Measurements from ENCODE around the gene IL3RA.
"Not testable (repeated sequence)": the region's sequence is repeated elsewhere in the genome, so short reads cannot be mapped to it uniquely, and the experiment has no call there.

Gene IL3RA

DNA sequence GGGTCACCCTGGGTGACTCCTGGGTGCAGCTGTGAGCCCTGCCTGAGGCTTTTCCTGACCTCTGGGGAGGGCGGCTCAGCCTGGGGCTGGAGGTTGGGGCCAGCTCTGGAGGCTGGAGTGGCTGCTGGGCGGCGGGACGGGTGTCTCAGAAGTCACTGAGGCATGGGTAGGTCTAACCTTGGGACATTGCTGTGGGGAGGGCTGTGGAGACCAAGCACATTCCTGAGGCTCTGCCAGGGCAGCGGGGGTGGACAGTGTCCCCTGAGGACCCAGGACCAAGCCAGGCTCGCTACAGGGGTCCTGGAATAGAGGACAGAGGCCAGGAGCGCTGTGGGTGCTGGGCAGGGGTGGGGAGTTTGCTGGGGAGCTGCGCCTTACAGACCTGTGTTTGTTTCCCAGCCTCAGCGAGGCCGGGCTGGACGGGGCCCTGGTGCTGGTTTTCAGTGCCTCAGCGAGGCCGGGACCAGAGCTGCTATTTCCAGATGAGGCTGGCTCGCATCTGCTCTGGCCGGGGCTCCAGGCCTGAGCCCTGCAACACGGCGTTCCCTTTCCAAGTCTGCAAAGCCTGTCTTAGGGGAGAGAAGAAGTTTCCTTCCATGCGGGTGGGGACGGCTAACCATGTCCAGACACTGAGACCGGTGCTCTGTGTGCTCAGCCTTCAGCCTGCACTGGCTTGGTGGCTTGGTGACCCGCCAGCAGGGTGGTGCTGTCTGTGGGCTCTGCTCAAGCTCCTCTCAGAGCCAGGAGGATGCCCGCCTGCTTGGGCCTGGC, 58.3 kb downstream of the IL3RA start:
- no peak for ATAC-seq
- no peaks in the 10 kb centered on the region for H3K27me3 Mint-ChIP-seq
- peaks cover 42% of the 10 kb centered on the region for H3K4me1 Mint-ChIP-seq
- H3K4me3 Mint-ChIP-seq, result peak overlapping the region; percentile 89
- DNase-seq, result no peak
- peaks cover 32% of the 10 kb centered on the region for H3K36me3 Mint-ChIP-seq (ENCODE audit: low read depth)
- no peaks in the 10 kb centered on the region for H3K9me3 Mint-ChIP-seq
- no peak overlapping the region for H3K27ac Mint-ChIP-seq

GRCh38 chrX:1395646-1396216, 59.1 kb downstream of the IL3RA start:
- H3K27me3 Mint-ChIP-seq, result no peaks in the 10 kb centered on the region
- DNase-seq (no peak), ATAC-seq (no peak)
- no peak overlapping the region for H3K27ac Mint-ChIP-seq
- H3K36me3 Mint-ChIP-seq (ENCODE audit: low read depth), result peaks cover 25% of the 10 kb centered on the region
- no peak overlapping the region for H3K4me3 Mint-ChIP-seq
- H3K9me3 Mint-ChIP-seq, result no peaks in the 10 kb centered on the region
- peaks cover 36% of the 10 kb centered on the region for H3K4me1 Mint-ChIP-seq

DNA sequence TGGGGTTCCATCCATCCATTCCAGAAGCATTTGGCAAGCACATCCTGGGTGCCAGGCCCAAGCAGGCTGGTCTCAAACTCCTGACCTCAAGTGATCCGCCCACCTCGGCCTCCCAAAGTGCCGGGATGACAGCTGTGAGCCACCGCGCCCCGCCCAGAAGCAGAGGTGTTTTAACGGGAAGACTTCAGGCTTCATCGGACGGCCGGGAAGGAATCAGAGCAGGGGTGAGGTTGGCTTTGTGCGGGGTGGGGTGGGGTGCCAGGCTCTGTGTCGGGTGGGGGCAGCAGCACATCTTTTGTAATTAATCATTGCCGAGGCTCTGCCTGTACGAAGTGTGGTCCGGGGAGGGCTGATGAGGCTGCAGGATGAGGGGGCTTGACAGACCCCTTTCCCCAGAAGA, 60.4 kb downstream of the IL3RA start:
- Mint-ChIP-seq H3K4me3 (no peak overlapping the region), H3K9me3 (no peaks in the 10 kb centered on the region), H3K4me1 (peaks cover 29% of the 10 kb centered on the region), H3K27me3 (no peaks in the 10 kb centered on the region), H3K36me3 (ENCODE audit: low read depth) (peaks cover 18% of the 10 kb centered on the region), H3K27ac (no peak overlapping the region)
- DNase-seq (no peak), ATAC-seq (no peak)

DNA sequence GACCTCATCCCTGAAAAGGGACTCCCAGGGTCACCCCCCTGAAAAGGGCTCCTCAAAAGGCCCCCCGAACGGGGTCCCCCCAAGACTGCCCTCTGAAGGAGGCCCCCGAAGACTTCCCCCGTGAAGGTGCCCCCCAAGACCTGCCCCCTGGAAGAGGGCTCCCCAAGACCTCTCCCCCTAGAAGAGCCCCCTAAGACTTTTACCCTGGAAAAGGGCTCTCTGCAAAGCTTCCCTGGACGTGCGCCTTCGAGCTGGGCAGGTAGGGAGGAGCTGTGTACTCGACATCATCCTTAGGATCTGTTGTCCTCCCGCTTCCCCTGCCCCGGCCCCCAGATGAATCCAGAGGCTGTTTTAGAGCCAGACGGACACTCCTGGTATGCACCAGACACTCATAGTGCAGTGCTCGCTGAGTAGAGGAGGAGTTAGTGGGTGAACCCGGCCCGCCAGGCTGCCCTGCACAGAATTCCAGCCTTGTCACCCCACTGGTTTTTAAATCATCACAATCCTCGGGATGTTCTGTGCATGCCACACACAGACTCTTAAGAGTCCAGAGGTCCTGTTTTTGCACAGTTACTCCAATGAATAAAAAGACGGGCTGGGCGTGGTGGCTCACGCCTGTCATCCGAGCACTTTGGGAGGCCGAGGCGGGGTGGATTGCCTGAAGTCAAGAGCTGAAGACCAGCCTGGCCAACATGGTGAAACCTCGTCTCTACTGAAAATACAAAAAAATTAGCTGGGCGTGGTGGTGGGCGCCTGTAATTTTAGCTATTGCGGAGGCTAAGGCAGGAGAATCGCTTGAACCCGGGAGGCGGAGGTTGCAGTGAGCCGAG, 61.1 kb downstream of the IL3RA start:
- H3K4me1 Mint-ChIP-seq, result peaks cover 29% of the 10 kb centered on the region
- ATAC-seq (no peak), DNase-seq (no peak)
- no peaks in the 10 kb centered on the region for H3K27me3 Mint-ChIP-seq
- no peak overlapping the region for H3K4me3 Mint-ChIP-seq
- H3K36me3 Mint-ChIP-seq (ENCODE audit: low read depth), result peaks cover 18% of the 10 kb centered on the region
- no peak overlapping the region for H3K27ac Mint-ChIP-seq
- H3K9me3 Mint-ChIP-seq, result no peaks in the 10 kb centered on the region

DNA sequence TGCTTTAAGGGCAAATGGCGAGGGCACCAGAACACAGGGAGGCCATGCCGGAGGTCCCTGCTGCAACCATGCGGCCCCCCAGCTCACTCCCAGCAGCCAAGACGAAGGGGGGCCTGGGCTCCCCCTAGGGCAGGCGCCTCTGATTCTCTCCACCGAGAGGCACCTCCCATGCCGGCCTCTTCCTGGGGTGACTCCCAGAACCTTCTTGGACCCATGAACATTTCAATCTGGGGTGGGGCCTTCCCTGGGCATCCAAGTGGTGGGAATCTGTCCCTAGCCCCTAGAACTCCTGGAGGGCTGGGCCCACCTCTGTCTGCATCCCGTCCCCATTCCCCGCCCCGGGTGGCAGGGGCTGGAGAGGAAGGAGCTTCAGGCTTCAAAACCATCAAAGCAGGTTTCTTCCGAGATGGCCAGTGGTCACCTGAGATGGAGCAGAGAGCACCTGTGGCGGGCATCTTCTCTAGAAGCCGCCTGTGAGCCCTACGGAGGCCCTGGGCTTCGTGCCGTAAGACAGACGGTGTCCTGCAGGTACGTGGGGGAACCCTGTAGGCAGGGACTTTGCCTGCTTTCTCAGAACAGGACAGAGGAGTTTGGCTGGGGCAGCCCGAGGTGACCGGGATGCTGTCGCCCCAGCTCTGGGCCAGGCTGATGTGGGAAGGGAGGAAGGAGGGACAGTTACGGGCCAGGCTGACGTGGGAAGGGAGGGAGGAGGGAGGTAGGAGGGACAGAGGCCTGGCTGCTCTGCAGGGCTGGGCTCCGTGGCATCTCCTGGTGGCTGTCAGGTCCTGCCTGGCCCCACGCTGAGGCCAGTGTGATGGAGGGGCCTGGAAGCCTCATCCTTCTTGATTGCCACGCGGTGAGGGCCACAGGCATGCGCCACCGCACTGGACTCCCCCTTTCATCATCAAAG, 62.1 kb downstream of the IL3RA start:
- Mint-ChIP-seq H3K27ac (no peak overlapping the region), H3K27me3 (no peaks in the 10 kb centered on the region), H3K4me3 (no peak overlapping the region), H3K9me3 (no peaks in the 10 kb centered on the region), H3K4me1 (peaks cover 22% of the 10 kb centered on the region), H3K36me3 (ENCODE audit: low read depth) (peaks cover 17% of the 10 kb centered on the region)
- DNase-seq (no peak), ATAC-seq (peak; percentile 5)

DNA sequence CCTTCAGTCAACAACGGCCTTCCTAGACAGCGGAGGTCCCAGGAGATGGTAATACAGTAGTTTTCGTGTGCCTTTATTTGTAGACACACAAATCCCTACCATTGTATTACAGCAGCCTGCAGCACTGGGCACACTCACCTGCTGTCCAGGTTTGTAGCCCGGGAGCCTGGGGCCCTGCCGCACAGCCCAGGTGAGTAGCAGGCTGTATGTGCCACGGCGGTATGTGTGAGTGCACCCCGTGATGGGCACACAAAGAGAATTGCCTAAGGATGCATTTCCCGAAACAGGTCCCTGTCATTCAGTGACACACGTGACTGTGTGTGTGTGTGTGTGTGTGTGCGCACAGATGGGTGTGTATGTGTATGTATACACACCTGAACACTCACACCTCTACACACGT, 63.5 kb downstream of the IL3RA start:
- DNase-seq (no peak), ATAC-seq (no peak)
- no peaks in the 10 kb centered on the region for H3K27me3 Mint-ChIP-seq
- peaks cover 11% of the 10 kb centered on the region for H3K4me1 Mint-ChIP-seq
- H3K36me3 Mint-ChIP-seq (ENCODE audit: low read depth), result peaks cover 14% of the 10 kb centered on the region
- no peaks in the 10 kb centered on the region for H3K9me3 Mint-ChIP-seq
- H3K27ac Mint-ChIP-seq, result no peak overlapping the region
- no peak overlapping the region for H3K4me3 Mint-ChIP-seq

DNA sequence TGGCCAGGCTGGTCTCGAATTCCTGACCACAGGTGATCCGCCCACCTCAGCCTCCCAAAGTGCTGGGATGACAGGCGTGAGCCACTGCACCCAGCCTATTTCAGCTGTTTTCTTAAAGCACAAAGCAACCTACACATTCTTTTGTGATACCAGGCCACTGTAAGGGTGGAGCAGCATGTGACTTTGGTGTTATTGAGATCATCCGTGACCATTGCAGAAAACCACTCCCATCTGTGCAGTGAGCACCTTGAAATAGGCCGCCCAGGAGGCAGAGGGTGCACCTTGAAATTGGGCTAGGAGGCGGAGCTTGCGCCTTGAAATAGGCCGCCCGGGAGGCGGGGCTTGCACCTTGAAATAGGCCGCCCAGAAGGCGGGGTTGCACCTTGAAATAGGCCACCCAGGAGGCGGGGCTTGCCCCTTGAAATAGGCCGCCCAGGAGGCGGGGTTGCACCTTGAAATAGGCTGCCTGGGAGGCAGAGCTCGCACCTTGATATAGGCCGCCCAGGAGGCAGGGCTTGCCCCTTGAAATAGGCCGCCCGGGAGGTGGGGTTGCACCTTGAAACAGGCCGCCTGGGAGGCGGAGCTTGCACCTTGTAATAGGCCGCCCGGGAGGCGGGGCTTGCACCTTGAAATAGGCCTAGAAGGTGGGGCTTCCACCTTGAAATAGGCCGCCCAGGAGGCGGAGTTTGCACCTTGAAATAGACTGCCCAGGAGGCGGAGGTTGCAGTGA, 64.3 kb downstream of the IL3RA start:
- Mint-ChIP-seq H3K9me3 (no peaks in the 10 kb centered on the region), H3K36me3 (ENCODE audit: low read depth) (peaks cover 6% of the 10 kb centered on the region), H3K4me1 (peaks cover 2% of the 10 kb centered on the region), H3K27me3 (no peaks in the 10 kb centered on the region), H3K27ac (no peak overlapping the region), H3K4me3 (no peak overlapping the region)
- ATAC-seq (no peak), DNase-seq (no peak)

DNA sequence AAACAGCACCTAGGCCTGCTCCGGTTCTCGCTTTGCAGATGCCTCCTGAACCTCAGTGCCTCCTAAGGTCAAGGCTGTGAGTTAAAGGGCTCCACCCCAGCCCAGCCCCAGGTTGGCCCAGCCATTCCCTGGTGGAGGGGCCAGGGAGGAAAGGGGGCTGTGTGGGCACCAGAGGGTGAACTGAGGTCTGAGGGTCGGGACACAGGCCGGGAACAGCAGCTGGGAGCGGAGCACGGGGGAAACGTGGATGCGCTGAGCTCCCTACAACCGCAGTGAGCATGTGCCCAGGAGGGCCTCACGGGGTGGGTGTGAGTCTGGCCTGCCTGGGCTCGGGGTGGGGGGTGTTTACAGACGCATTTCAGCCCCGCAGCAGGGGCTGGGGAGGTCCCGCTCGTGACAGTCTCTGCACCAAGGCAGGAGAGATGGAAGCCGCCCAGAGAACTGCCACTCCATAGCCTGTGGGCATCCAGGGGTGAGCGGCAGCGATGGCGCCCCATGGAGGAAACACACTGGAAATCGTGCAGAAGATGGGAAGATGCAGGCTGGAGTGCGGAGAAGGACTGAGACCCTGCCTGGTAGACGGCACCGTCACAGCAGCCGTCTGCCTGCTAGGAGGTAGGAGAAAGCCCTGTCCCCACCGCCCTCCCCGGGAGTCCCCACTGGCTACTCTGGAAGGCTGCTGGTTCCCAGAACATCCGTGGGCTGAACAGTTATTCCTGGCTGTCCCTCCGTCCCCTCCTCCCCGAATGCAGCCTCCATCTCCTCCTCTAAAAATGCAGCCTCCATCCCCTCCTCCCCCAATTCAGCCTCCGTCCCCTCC, 65.2 kb downstream of the IL3RA start:
- H3K36me3 Mint-ChIP-seq (ENCODE audit: low read depth), result peaks cover 3% of the 10 kb centered on the region
- no peak overlapping the region for H3K4me3 Mint-ChIP-seq
- no peak for DNase-seq
- no peak for ATAC-seq
- no peaks in the 10 kb centered on the region for H3K27me3 Mint-ChIP-seq
- no peaks in the 10 kb centered on the region for H3K4me1 Mint-ChIP-seq
- H3K27ac Mint-ChIP-seq, result no peak overlapping the region
- no peaks in the 10 kb centered on the region for H3K9me3 Mint-ChIP-seq

DNA sequence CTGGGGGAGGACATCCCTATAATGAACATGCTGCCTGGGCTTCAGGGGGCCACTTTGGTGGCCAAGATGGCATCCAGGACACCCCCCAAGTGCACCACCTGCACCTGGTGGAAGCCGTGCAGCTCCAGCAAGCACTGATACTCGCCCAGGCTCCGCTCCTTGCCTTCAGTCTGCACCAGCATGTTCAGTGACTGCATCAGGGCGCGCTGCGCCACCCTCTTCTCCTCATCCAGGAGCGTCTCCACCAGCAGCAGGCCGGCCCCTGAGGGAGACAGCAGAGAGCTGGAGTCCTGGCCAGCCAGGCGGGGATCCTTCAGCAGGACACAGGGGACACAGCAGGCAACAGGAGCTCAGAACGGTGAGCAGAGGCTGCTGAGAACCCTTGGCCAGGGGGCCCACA, 66.6 kb downstream of the IL3RA start:
- no peaks in the 10 kb centered on the region for H3K27me3 Mint-ChIP-seq
- H3K4me3 Mint-ChIP-seq, result no peak overlapping the region
- H3K27ac Mint-ChIP-seq, result no peak overlapping the region
- ATAC-seq (no peak), DNase-seq (no peak)
- no peaks in the 10 kb centered on the region for H3K4me1 Mint-ChIP-seq
- no peaks in the 10 kb centered on the region for H3K9me3 Mint-ChIP-seq
- peaks cover 1% of the 10 kb centered on the region for H3K36me3 Mint-ChIP-seq (ENCODE audit: low read depth)

- not testable (repeated sequence) for ATAC-seq; DNase-seq; H3K27me3 Mint-ChIP-seq; H3K9me3 Mint-ChIP-seq; H3K4me1 Mint-ChIP-seq; H3K36me3 Mint-ChIP-seq (ENCODE audit: low read depth); H3K27ac Mint-ChIP-seq; H3K4me3 Mint-ChIP-seq
These were observed 67.3 kb downstream of the IL3RA start for GRCh38 chrX:1403867-1404266.

DNA sequence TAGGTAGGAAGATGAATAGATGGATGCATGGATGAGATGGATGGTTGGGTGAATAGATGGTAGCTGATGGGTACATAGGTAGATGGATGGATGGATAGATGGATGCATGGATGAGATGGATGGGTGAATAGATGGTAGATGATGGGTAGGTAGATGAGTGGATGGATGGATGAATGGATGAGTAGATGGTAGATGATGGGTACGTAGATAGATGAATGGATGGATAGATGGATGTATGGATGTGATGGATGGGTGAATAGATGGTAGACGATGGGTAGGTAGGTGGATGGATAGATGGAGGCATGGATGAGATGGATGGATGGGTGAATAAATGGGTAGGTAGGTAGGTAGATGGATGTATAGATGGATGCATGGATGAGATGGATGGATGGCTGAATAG, 69.2 kb downstream of the IL3RA start:
- not testable (repeated sequence) for H3K4me1 Mint-ChIP-seq; H3K4me3 Mint-ChIP-seq; ATAC-seq; H3K36me3 Mint-ChIP-seq (ENCODE audit: low read depth); DNase-seq; H3K27me3 Mint-ChIP-seq; H3K9me3 Mint-ChIP-seq; H3K27ac Mint-ChIP-seq

- no peaks in the 10 kb centered on the region for H3K27me3 Mint-ChIP-seq
- H3K9me3 Mint-ChIP-seq, result no peaks in the 10 kb centered on the region
- no peaks in the 10 kb centered on the region for H3K4me1 Mint-ChIP-seq
- DNase-seq (no peak), ATAC-seq (no peak)
- no peak overlapping the region for H3K4me3 Mint-ChIP-seq
- no peak overlapping the region for H3K27ac Mint-ChIP-seq
- peaks cover 11% of the 10 kb centered on the region for H3K36me3 Mint-ChIP-seq (ENCODE audit: low read depth)
These were observed 70.5 kb downstream of the IL3RA start for GRCh38 chrX:1407035-1407434.

- ATAC-seq, result no peak
- Mint-ChIP-seq H3K27me3 (no peaks in the 10 kb centered on the region), H3K27ac (no peak overlapping the region), H3K4me3 (no peak overlapping the region), H3K9me3 (no peaks in the 10 kb centered on the region), H3K36me3 (ENCODE audit: low read depth) (peaks cover 32% of the 10 kb centered on the region), H3K4me1 (no peaks in the 10 kb centered on the region)
- DNase-seq, result no peak
These were observed 74.7 kb downstream of the IL3RA start for GRCh38 chrX:1411326-1411725.

All from activated naive CD8-positive, alpha-beta T cell treated with anti-CD3 and anti-CD28 coated beads, Interleukin-2, amount 50 U/mL, for 24 hours (primary cell).